GM19395 (cell line): ENCODE measurements around the gene GLYATL1.

Experiments
- ATAC-seq: cut with Tn5 transposase; IDR thresholded peaks from one replicate; pipeline ENCODE4 v1.9.1; 2021; ENCODE audit warnings: mild to moderate bottlenecking, moderate library complexity; ENCODE audit not compliant: unreplicated experiment

The GLYATL1 gene

GRCh38 chr11:58926251-58926650, 13.0 kb upstream of the GLYATL1 start:
- no peak for ATAC-seq

GRCh38 chr11:58926695-58927094, 12.6 kb upstream of the GLYATL1 start:
- no peak for ATAC-seq

GRCh38 chr11:58927393-58928106, 11.7 kb upstream of the GLYATL1 start:
- ATAC-seq, result no peak

GRCh38 chr11:58928107-58928499, 11.2 kb upstream of the GLYATL1 start:
- no peak for ATAC-seq

- ATAC-seq, result no peak
Observed at GRCh38 chr11:58928691-58929090, 10.6 kb upstream of the GLYATL1 start.

- ATAC-seq, result no peak
Observed at GRCh38 chr11:58930926-58931325, 8.4 kb upstream of the GLYATL1 start.

- no peak for ATAC-seq
Observed at GRCh38 chr11:58933661-58934060, 5.6 kb upstream of the GLYATL1 start.

- no peak for ATAC-seq
Observed at GRCh38 chr11:58934945-58935513, 4.3 kb upstream of the GLYATL1 start.

GRCh38 chr11:58938398-58938797, 890 bp upstream of the GLYATL1 start:
- ATAC-seq, result no peak

GRCh38 chr11:58940028-58940427, 740 bp downstream of the GLYATL1 start:
- no peak for ATAC-seq

- ATAC-seq, result no peak
Observed at GRCh38 chr11:58941838-58942237, 2.5 kb downstream of the GLYATL1 start.

- ATAC-seq, result no peak
Observed at GRCh38 chr11:58945663-58946062, 6.4 kb downstream of the GLYATL1 start.

- ATAC-seq, result no peak
Observed at GRCh38 chr11:58949184-58949583, 9.9 kb downstream of the GLYATL1 start.

GRCh38 chr11:58957922-58958321, 18.6 kb downstream of the GLYATL1 start:
- ATAC-seq, result peak; percentile 78

GRCh38 chr11:58958500-58958899, 19.2 kb downstream of the GLYATL1 start:
- peak; percentile 73 for ATAC-seq

- ATAC-seq, result no peak
Observed at GRCh38 chr11:58963551-58964104, 24.3 kb downstream of the GLYATL1 start.

- no peak for ATAC-seq
Observed at GRCh38 chr11:58965246-58965985, 26.1 kb downstream of the GLYATL1 start.

- no peak for ATAC-seq
Observed at GRCh38 chr11:58968251-58968711, 29.0 kb downstream of the GLYATL1 start.

GRCh38 chr11:58977470-58977869, 38.2 kb downstream of the GLYATL1 start:
- no peak for ATAC-seq

- ATAC-seq, result no peak
Observed at GRCh38 chr11:58979222-58979621, 39.9 kb downstream of the GLYATL1 start.

- no peak for ATAC-seq
Observed at GRCh38 chr11:58980159-58980843, 41.0 kb downstream of the GLYATL1 start.
